A549 (cell line): ENCODE results near the gene ZSWIM5. TPM values are rescaled to one million over a fixed set of nuclear protein-coding genes. Genes with fewer than 3 reads are reported as not detected.

Experiments
- ATAC-seq, 2 experiments: fragments of 200-7000 bp in 1 of 2; fragments of >200 bp in 1 of 2; cut with Nextera tagmentation in 1 of 2; cut with Tn5 transposase in 1 of 2; 3 replicates each; pipeline versions ENCODE4 v1.8.0 to v1.9.1; 2018 to 2020; ENCODE audit warnings: mild to moderate bottlenecking in 1 of 2, moderate library complexity in 1 of 2
- CTCF ChIA-PET: fragments of 300-600 bp; sonication (Branson Sonifier 250); formaldehyde crosslinking; extraction: SDS; loops from one replicate; lab custom pipeline; 2021; ENCODE audit warnings: antibody characterized with exemption, inconsistent platforms; lab: Yijun Ruan, JAX
- POLR2A ChIA-PET: fragments of 350-600 bp; formaldehyde crosslinking; extraction: SDS; loops from one replicate; lab custom pipeline; 2021; ENCODE audit warnings: antibody characterized with exemption, inconsistent platforms; lab: Yijun Ruan, JAX
- DNase-seq, 2 experiments: peaks; one replicate each; pipeline versions ENCODE4 v3.0.0 to v3.0.0-alpha.2; 2011 to 2016; ENCODE audit warnings: low read depth in 1 of 2, low spot score in 1 of 2
- FAIRE-seq: peaks from 2 replicates; lab custom pipeline; 2011; peaks lifted over from hg19 to GRCh38; lab: Jason Lieb, UNC
- H3K27ac ChIP-seq, 2 experiments: fragments of >200 bp; sonication (Bioruptor Twin); formaldehyde crosslinking; 3 replicates each; pipeline ENCODE4 v1.5.1; 2016 to 2017
- H3K4me1 ChIP-seq: fragments of >200 bp; sonication (Bioruptor Twin); formaldehyde crosslinking; 3 replicates; pipeline ENCODE4 v1.6.1; 2016
- H3K4me2 ChIP-seq: fragments of >200 bp; sonication (Bioruptor Twin); formaldehyde crosslinking; 3 replicates; pipeline ENCODE4 v1.6.1; 2016
- H3K4me3 ChIP-seq: fragments of >200 bp; sonication (Bioruptor Twin); formaldehyde crosslinking; 3 replicates; pipeline ENCODE4 v1.5.1; 2016
- H3K9me3 ChIP-seq: fragments of >200 bp; sonication (Bioruptor Twin); formaldehyde crosslinking; 3 replicates; pipeline ENCODE4 v1.6.1; 2016
- CBX8 ChIP-seq: fragments of 200-600 bp; sonication (generic); IDR thresholded peaks from 2 replicates; pipeline ENCODE4 v1.6.1; 2016
- CEBPB ChIP-seq, 2 experiments: fragments of >200 bp in 1 of 2; sonication (Bioruptor Twin) in 1 of 2; formaldehyde crosslinking in 1 of 2; IDR thresholded peaks; 2 replicates each; pipeline ENCODE4 v1.6.1; 2012 to 2016
- CHD4 ChIP-seq: fragments of 200-600 bp; sonication (generic); IDR thresholded peaks from 2 replicates; pipeline ENCODE4 v1.6.1; 2016; ENCODE audit warnings: antibody characterized with exemption, mild to moderate bottlenecking, borderline replicate concordance
- CTCF ChIP-seq: fragments of >200 bp; sonication (Bioruptor Twin); formaldehyde crosslinking; IDR thresholded peaks from 3 replicates; pipeline ENCODE4 v1.5.1; 2016
- E2F6 ChIP-seq: IDR thresholded peaks from 2 replicates; pipeline ENCODE4 v1.6.1; 2012; ENCODE audit warnings: low read depth, borderline replicate concordance
- EHMT2 ChIP-seq: fragments of 200-600 bp; sonication (generic); IDR thresholded peaks from 2 replicates; pipeline ENCODE4 v1.6.1; 2016; ENCODE audit warnings: antibody characterized with exemption, low read depth, mild to moderate bottlenecking, moderate library complexity
- FOSB ChIP-seq: fragments of 250-450 bp; sonication (Bioruptor Pico); IDR thresholded peaks from 2 replicates; pipeline ENCODE4 v1.5.0; 2020; ENCODE audit warnings: mild to moderate bottlenecking, moderate library complexity
- HMGXB4 ChIP-seq: fragments of 250-450 bp; sonication (Bioruptor Pico); IDR thresholded peaks from 2 replicates; pipeline ENCODE4 v1.5.0; 2021; ENCODE audit warnings: mild to moderate bottlenecking, moderate library complexity, borderline replicate concordance
- HOXA7 ChIP-seq: fragments of 250-450 bp; sonication (Bioruptor Pico); IDR thresholded peaks from 2 replicates; pipeline ENCODE4 v1.5.0; 2020; ENCODE audit warnings: mild to moderate bottlenecking, moderate library complexity
- HOXB5 ChIP-seq: fragments of 250-450 bp; sonication (Bioruptor Pico); IDR thresholded peaks from 2 replicates; pipeline ENCODE4 v1.5.0; 2020; ENCODE audit warnings: mild to moderate bottlenecking, moderate library complexity
- KDM1A ChIP-seq: fragments of 200-600 bp; sonication (generic); IDR thresholded peaks from 2 replicates; pipeline ENCODE4 v1.6.1; 2016; ENCODE audit warnings: low read depth, mild to moderate bottlenecking
- KDM5A ChIP-seq: fragments of 200-600 bp; sonication (generic); IDR thresholded peaks from 2 replicates; pipeline ENCODE4 v1.6.1; 2016; ENCODE audit warnings: antibody characterized with exemption, mild to moderate bottlenecking
- MAX ChIP-seq: IDR thresholded peaks from 2 replicates; pipeline ENCODE4 v1.6.1; 2012
- NFE2L2 ChIP-seq: fragments of 150-350 bp; conservative IDR thresholded peaks from 2 replicates; pipeline ENCODE4 v1.6.1; 2014; ENCODE audit warnings: low read length
- NPAS2 ChIP-seq: fragments of 250-450 bp; sonication (Bioruptor Pico); IDR thresholded peaks from 2 replicates; pipeline ENCODE4 v1.8.0; 2022; ENCODE audit warnings: mild to moderate bottlenecking, moderate library complexity, borderline replicate concordance
- PHF8 ChIP-seq: fragments of 200-600 bp; sonication (generic); IDR thresholded peaks from 2 replicates; pipeline ENCODE4 v1.6.1; 2016; ENCODE audit warnings: low read depth, mild to moderate bottlenecking, antibody characterized with exemption, moderate library complexity, borderline replicate concordance
- RCOR1 ChIP-seq: fragments of 150-350 bp; IDR thresholded peaks from 2 replicates; pipeline ENCODE4 v1.6.1; 2014; ENCODE audit warnings: antibody characterized with exemption, low read length, low read depth
- SMC3 ChIP-seq: fragments of >200 bp; sonication (Bioruptor Twin); formaldehyde crosslinking; IDR thresholded peaks from 3 replicates; pipeline ENCODE4 v1.6.1; 2018; ENCODE audit warnings: inconsistent platforms
- TFCP2L1 ChIP-seq: fragments of 250-450 bp; sonication (Bioruptor Pico); IDR thresholded peaks from 2 replicates; pipeline ENCODE4 v1.5.0; 2021; ENCODE audit warnings: mild to moderate bottlenecking
- TP53 ChIP-seq: fragments of 250-450 bp; sonication (Bioruptor Pico); IDR thresholded peaks from 2 replicates; pipeline ENCODE4 v1.5.0; 2021; ENCODE audit warnings: mild to moderate bottlenecking, moderate library complexity
- USF2 ChIP-seq: fragments of 450-650 bp; IDR thresholded peaks from 2 replicates; pipeline ENCODE4 v1.6.1; 2014; ENCODE audit warnings: antibody characterized with exemption
- WGBS: methylation state at CpG from one replicate; pipeline ENCODE4 v1.1.6; 2017; ENCODE audit errors: missing lambda C conversion rate; 5-methylcytosine and 5-hydroxymethylcytosine counted together
- polyA plus RNA-seq, 4 experiments: library from polyadenylated mRNA; depleted of rRNA in 3 of 4; stranded (reverse); fragments of >200 nt; fragmentation: RNase III in 1 of 4; extraction: RNeasy Plus Mini Kit Qiagen cat#74134 plus additional on column Dnase treatment in 1 of 4; gene quantifications; 2 replicates in 3 of 4; 3 replicates in 1 of 4; pipeline ENCODE4 v1.2.3, GENCODE V29; 2011 to 2017
- TF ChIP-seq, protein P1 (sequence below): IDR thresholded peaks from 2 replicates; pipeline ENCODE4 v1.6.1; 2012
- TF ChIP-seq, protein P2 (sequence below): fragments of 250-450 bp; sonication (Bioruptor Pico); IDR thresholded peaks from 2 replicates; pipeline ENCODE4 v1.5.0; 2020; ENCODE audit warnings: low read depth, mild to moderate bottlenecking, moderate library complexity
- TF ChIP-seq, protein P3 (sequence below): fragments of >200 bp; sonication (Bioruptor Twin); formaldehyde crosslinking; IDR thresholded peaks from 3 replicates; pipeline ENCODE4 v1.6.1; 2016

Gene ZSWIM5
- polyA plus RNA-seq, 2 of the 4 experiments (the other 2 are of a cell fraction) = 0.52 to 1.3 TPM

GRCh38 chr1:45016090-45016697 lies 190.2 kb downstream of the ZSWIM5 start (continued):
- TF ChIP-seq, protein P1, sequence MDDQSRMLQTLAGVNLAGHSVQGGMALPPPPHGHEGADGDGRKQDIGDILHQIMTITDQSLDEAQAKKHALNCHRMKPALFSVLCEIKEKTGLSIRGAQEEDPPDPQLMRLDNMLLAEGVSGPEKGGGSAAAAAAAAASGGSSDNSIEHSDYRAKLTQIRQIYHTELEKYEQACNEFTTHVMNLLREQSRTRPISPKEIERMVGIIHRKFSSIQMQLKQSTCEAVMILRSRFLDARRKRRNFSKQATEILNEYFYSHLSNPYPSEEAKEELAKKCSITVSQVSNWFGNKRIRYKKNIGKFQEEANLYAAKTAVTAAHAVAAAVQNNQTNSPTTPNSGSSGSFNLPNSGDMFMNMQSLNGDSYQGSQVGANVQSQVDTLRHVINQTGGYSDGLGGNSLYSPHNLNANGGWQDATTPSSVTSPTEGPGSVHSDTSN = no peak
- TF ChIP-seq, protein P2, sequence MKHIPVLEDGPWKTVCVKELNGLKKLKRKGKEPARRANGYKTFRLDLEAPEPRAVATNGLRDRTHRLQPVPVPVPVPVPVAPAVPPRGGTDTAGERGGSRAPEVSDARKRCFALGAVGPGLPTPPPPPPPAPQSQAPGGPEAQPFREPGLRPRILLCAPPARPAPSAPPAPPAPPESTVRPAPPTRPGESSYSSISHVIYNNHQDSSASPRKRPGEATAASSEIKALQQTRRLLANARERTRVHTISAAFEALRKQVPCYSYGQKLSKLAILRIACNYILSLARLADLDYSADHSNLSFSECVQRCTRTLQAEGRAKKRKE (CRISPR knock-in tag) = no peak
- TF ChIP-seq CHD4 (no peak), EHMT2 (no peak), HOXB5 (CRISPR knock-in tag) (no peak), CTCF (no peak), NFE2L2 (no peak), NPAS2 (CRISPR knock-in tag) (no peak), SMC3 (no peak), CEBPB (IDR thresholded peaks at IDR 0.05) (no peak)
- TF ChIP-seq, protein P3, sequence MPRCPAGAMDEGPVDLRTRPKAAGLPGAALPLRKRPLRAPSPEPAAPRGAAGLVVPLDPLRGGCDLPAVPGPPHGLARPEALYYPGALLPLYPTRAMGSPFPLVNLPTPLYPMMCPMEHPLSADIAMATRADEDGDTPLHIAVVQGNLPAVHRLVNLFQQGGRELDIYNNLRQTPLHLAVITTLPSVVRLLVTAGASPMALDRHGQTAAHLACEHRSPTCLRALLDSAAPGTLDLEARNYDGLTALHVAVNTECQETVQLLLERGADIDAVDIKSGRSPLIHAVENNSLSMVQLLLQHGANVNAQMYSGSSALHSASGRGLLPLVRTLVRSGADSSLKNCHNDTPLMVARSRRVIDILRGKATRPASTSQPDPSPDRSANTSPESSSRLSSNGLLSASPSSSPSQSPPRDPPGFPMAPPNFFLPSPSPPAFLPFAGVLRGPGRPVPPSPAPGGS = no peak
- TF ChIP-seq, all 56 proteins: peak for 0

DNA sequence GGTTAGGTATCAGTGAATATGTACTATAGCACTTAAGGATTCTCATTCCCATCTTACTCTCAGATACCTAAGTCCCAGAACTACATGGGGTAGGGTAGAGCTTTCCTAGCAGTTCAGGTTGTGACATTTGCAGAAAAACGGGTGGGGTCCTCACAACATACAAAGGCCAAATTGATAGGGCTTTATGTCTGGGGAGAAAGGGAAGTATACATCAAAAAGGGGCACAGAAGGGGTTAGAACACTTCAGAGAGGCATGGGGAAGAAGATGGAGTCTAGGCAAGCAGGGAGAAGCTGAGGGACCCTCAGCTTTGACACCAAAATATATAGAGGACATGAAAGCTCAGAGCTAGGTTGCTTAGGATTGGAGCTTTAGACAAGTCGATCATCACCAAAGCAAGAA lies 190.7 kb downstream of the ZSWIM5 start:
- Histone ChIP-seq H3K4me2 (no peak overlapping the region), H3K9me3 (no peaks in the 10 kb centered on the region), H3K27ac (no peak overlapping the region), H3K4me1 (peaks cover 5% of the 10 kb centered on the region; the same call in 2 of the 3 replicates), H3K4me3 (no peak overlapping the region)
- WGBS = 2% methylated on average over 2 of the region's 2 CpGs
- ChIA-PET CTCF (interaction anchor here (2.7 to 20.8 kb wide), 3 partner anchors 11 to 478 kb away, joined by 23 to 488 read pairs (median 56); partner anchors contain the start of gene TESK2), POLR2A (interaction anchor here (1.4 kb wide), 1 partner anchor 287 kb away, joined by 3 read pairs; no protein-coding TSS in a partner anchor)
- FAIRE-seq (no peak), DNase-seq (no peak), ATAC-seq (no peak)
- no peak for TF ChIP-seq USF2
- TF ChIP-seq KDM5A = no peak
- TF ChIP-seq HMGXB4 = no peak
- TF ChIP-seq RCOR1 = no peak
- TF ChIP-seq HOXA7 (CRISPR knock-in tag) = no peak
- no peak for TF ChIP-seq MAX
- TF ChIP-seq E2F6 = no peak
- TF ChIP-seq TFCP2L1 (CRISPR knock-in tag) = no peak
- TF ChIP-seq PHF8 = no peak
- TF ChIP-seq, protein P3 = no peak
- TF ChIP-seq TP53 = no peak
- TF ChIP-seq CBX8 = no peak
- no peak for TF ChIP-seq EHMT2
- TF ChIP-seq FOSB (CRISPR knock-in tag) = no peak
- TF ChIP-seq CHD4 = no peak
- TF ChIP-seq KDM1A = no peak
